Measurements from ENCODE around the gene GLS.

DNA sequence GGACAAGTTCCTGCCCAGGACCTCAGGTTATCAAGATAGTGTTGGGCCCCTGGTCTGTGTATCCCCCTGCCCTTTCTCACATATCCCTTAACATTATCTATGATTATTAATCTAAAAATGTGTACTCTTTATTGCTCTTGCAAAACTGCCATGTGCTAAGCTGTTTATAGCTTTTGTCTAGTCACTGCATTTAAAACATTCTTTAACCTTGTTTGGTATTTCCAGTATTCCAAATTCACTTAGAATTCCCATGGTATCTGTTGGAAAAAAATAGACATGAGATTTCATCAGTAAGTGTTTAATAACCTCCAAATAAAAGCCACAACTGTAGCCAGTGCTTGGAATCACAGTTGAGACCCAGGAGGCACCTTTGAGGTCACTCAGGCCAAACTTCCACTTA, 16.2 kb upstream of the GLS start:
- TF ChIP-seq, protein P1, sequence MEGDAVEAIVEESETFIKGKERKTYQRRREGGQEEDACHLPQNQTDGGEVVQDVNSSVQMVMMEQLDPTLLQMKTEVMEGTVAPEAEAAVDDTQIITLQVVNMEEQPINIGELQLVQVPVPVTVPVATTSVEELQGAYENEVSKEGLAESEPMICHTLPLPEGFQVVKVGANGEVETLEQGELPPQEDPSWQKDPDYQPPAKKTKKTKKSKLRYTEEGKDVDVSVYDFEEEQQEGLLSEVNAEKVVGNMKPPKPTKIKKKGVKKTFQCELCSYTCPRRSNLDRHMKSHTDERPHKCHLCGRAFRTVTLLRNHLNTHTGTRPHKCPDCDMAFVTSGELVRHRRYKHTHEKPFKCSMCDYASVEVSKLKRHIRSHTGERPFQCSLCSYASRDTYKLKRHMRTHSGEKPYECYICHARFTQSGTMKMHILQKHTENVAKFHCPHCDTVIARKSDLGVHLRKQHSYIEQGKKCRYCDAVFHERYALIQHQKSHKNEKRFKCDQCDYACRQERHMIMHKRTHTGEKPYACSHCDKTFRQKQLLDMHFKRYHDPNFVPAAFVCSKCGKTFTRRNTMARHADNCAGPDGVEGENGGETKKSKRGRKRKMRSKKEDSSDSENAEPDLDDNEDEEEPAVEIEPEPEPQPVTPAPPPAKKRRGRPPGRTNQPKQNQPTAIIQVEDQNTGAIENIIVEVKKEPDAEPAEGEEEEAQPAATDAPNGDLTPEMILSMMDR (IDR thresholded peaks at IDR 0.05): no peak
- no peak for TF ChIP-seq POLR2A (IDR thresholded peaks at IDR 0.05)

Data from vagina (tissue), 2 donors.